GM21786 (cell line): ENCODE data around the gene ANO3.

Experiments
- ATAC-seq: cut with Tn5 transposase; IDR thresholded peaks from one replicate; pipeline ENCODE4 v1.9.1; 2021; ENCODE audit not compliant: unreplicated experiment

The ANO3 gene

DNA sequence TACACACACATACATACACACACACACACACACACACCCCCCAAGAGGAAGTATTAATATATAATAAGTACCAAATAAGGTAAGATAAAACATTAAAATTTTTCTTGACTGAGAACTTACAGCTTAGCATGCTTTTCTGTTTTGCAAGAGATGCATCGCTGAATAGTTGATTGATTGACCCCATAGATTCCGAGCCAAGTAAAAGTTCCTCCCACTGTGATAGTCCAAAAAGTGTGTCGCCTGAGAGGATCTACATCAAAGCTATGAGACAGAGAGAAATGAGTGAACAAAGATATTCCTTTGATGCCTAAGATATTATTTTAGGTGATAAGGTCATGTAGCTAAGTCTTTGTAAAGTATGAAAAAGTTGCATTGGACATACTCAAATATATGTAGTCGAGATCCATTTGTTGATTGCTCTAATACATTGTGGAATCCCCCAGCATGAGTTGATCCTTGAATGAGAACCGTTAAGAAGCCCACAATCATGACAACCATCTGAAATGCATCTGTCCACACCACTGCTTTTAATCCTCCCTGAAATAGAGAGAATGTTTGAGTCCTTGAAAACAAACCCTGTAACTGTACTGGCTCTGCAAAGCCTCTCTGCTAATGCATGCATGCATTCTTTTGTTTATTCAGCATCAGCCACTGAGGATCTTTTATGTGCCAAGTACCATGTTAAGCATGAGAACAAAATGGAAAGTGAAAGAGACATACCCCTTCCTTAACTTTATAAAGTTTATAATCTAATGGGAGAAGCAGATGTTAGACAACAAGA is 371.7 kb downstream of the ANO3 start:
- ATAC-seq, result no peak

DNA sequence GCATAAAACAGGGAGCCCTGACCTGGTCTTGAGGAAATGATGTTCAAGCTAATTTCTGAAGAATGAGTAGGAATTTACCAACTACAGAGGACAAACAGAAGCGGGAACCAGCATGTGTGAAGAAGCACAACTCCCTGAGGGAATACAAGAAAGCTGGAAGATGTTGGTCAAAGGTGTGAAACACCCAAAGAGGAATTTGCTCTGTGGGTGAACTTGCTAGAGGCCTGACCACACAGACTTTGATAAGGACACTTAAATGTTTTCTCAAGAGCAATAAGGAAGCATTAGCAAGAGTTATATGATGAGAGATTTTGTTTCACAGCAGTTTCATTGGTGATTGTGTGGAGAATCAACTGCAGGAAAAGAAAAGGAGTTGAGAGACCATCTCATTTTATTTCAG is 372.3 kb downstream of the ANO3 start:
- ATAC-seq, result no peak

DNA sequence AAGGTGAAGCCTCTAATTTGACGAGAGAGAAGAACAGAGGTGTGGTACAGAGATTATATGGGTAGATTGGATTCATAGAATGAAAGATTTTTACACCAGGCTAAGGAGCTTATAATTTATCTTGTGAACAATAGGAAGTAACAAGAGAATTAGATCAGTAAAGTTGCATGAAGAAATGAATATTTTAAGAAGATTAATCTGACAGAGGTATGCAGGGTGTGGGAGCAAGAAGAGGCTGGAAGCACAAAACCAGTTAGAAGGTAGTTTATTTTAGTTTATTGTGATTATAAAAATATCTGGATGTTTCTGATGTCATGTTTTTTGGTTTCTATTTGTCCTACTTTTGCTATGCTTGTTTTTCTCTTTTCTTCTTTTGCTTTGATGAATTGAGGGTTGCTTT is 374.3 kb downstream of the ANO3 start:
- no peak for ATAC-seq

GRCh38 chr11:26708736-26709456 is 377.0 kb downstream of the ANO3 start:
- no peak for ATAC-seq

GRCh38 chr11:26710489-26710888 is 378.6 kb downstream of the ANO3 start:
- ATAC-seq, result no peak

GRCh38 chr11:26712497-26712896 is 380.6 kb downstream of the ANO3 start:
- no peak for ATAC-seq
